ENCODE results near the gene SMARCA2.

Gene SMARCA2

DNA sequence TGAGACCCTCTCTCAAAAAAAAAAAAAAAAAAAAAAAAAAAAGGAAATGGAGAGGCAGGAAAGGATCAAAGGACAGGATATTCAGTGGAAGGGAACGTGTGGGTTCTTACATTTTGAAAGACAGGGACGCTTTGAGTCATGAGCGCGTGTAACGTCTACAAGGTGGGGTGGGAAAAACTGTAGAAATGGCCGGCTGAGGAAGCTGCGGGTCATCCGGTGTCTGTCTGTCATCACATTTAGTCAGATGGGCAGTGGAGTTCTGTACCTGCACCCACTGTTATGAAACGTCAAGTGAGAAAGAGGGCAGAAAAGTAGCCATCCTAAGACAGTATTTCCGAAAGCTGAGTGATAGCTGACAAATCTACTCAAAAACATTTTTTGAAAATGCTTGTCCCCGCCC, 159.8 kb downstream of the SMARCA2 start:
- no peak for DNase-seq (ENCODE audit: low read depth)

DNA sequence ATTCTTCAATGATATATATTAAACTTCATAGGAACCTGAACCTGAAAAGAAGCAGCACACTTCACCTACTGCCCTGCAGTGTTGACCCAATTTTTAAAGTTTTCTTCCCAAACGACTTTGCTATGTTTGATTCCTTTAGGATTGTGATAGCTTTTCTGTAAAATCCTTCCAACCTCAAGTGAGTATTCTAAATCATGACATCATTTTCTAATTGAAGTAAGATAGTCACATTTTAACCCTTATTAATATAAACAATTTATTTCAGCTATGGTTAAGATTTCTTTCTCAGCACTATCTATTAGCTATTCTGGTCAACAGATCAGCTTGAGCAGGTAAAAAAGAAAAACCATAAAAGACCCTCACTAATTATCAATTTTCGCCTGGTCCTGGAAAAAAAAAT, 162.0 kb downstream of the SMARCA2 start:
- DNase-seq (ENCODE audit: low read depth): no peak

- no peak for DNase-seq (ENCODE audit: low read depth)
These were observed 163.0 kb downstream of the SMARCA2 start for GRCh38 chr9:2178034-2178734.

DNA sequence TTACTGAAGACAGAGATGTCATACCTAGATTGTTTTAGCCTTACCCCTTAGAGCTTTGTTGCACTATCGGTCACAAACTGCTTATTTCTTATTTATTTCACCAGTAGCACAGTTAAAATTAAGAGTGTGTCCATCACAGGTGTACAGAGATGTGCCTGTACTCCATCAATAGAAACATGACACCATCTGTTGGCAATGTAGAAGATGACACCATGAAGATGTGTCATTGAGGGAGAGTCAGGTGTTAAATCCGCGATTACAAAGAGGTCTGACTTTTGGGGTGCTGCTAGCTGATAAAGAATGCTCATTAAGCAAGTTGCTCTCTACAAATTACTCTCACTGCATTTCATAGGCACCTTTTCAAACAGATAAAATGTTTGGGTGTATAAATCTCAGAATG, 164.4 kb downstream of the SMARCA2 start:
- DNase-seq (ENCODE audit: low read depth): no peak

GRCh38 chr9:2180154-2180553, 165.0 kb downstream of the SMARCA2 start:
- DNase-seq (ENCODE audit: low read depth): no peak

GRCh38 chr9:2180704-2181103, 165.6 kb downstream of the SMARCA2 start:
- DNase-seq (ENCODE audit: low read depth): no peak

DNA sequence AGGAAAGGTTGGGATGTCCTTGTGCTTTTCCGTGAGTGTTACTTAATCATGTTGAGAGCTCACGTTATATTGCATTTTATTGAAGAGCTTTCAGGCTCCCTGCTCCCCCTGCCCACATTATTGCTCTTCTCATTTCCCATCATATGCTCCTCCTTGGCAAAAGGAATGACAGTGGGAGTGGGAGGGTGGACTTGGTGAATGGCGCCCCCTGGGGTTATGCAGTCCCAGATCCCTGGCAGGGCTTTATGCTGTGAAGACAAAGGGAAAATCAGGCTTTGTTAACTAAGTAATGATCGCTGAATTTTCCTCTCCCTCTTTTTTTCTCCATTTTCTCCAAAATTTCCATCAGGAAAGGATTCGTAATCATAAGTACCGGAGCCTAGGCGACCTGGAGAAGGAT, 166.6 kb downstream of the SMARCA2 start:
- DNase-seq (ENCODE audit: low read depth): no peak

- no peak for DNase-seq (ENCODE audit: low read depth)
These were observed 175.9 kb downstream of the SMARCA2 start for GRCh38 chr9:2190939-2191608.

DNA sequence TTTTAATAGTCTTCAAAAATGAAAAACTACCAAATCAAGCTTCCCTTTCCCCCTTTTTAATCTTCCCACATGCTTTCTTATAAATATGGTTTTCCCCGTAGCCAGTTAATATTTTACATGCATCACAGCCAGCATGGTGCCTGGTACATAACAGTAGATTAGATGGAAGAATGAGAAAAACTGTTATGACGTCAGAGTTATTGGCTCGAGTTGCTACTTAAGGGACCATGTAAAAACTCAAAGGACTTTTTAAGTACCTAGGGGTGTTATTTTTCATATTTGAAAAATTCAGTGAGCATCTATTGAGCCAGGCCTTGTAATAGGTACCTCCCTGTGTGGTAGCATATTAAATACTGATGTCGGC, 176.4 kb downstream of the SMARCA2 start:
- DNase-seq (ENCODE audit: low read depth): no peak

- no peak for DNase-seq (ENCODE audit: low read depth)
These were observed 177.3 kb downstream of the SMARCA2 start for GRCh38 chr9:2192356-2192979.

DNA sequence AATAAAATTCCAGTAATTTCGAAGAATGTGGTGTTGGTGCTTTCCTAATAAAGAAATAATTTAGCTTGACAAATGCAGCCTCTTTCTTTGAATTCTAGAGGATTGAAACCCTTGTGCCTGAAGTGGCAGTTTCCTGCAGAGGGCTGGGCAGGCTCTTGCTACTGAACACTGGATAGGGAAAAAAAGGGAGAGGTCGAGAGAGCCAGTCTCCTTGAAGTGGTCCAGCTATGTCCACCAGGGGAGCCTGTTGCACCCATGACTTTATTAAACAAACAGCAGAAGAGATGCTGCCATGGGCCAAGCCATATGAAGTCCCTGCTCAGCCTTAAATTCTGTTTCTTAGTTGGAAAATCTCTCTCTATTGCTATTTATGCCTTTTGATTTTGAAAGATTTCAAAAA, 178.4 kb downstream of the SMARCA2 start:
- DNase-seq (ENCODE audit: low read depth): no peak

- no peak for DNase-seq (ENCODE audit: low read depth)
These were observed 180.1 kb downstream of the SMARCA2 start for GRCh38 chr9:2195211-2195610.

GRCh38 chr9:2196757-2197156, 181.6 kb downstream of the SMARCA2 start:
- no peak for DNase-seq (ENCODE audit: low read depth)

DNA sequence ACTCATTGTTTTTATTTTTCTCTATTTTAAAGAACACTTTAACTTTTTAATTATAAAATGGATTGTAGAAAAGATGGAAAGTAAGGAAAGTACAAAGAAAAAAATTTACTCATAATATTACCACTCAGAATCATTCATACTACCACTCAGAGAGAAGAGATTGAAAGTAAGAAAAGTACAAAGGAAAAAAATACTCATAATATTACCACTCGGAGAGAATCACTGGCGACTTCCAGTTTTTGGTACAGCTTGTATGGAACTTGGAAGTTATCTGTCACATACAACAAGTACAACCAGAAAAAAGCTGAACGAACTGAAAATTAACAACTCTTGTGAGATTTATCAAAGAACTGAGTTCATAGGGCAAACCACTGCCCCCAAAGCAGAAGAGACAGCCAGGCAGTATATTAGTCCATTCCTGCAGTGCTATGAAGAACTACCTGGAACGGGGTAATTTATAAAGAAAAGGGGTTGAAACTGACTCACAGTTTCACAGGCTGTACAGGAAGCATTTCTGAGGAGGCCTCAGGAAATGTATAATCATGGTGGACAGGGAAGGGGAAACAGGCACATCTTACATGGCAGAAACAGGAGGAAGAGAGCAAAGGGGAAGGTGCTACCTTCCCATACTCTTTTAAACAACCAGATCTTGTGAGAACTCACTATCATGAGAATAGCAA, 183.9 kb downstream of the SMARCA2 start:
- DNase-seq (ENCODE audit: low read depth): no peak

DNA sequence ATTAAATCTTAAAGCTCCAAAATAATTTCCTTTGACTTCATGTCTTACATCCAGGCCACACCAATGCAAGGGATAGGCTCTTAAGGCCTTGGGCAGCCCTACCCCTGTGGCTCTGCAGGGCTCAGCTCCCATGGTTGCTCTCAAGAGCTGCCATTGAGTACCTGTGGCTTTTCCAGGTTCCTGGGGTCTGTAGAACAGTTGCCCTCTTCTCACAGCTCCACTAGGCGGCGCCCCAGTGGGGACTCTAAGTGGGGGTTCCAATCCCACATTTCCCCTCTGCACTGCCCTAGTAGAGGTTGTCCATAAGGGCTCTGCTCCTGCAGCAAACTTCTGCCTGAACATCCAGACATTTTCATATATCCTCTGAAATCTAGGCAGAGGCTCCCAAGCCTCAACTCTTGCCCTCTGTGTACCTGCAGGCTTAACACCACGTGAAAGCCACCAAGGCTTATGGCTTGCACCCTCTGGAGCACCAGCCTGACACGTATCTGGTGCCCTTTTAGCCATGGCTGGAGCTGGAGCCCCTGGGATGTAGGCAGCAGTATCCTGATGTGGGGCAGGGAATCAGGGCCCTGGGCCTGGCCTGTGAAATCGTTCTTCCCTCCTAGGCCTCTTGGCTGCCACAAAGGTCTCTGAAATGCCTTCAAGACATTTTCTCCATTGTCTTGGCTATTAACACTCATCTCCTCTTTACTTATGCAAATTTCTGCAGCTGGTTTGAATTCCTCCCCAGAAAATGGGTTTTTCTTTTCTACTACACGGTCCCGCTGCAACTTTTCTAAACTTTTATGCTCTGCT, 185.1 kb downstream of the SMARCA2 start:
- no peak for DNase-seq (ENCODE audit: low read depth)

GRCh38 chr9:2208465-2208864, 193.3 kb downstream of the SMARCA2 start:
- no peak for DNase-seq (ENCODE audit: low read depth)

DNA sequence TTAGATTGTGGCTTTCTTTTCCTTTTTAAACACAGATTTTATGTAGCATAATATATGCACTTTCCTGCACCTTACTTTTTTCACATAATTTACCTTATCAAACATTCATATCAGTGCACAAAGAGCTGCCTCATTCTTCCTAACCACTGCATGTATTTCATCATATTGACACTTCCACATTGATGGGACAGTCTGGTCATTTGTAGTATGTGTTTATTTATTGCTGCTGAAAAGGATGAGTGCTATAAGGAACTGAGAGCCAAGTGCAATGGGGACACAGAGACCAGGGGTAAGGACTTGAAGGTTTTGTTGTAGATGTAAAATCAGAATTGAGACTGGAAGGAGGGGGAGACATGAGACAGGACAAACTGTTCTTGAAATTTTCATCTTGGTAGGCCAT, 193.8 kb downstream of the SMARCA2 start:
- no peak for DNase-seq (ENCODE audit: low read depth)

DNA sequence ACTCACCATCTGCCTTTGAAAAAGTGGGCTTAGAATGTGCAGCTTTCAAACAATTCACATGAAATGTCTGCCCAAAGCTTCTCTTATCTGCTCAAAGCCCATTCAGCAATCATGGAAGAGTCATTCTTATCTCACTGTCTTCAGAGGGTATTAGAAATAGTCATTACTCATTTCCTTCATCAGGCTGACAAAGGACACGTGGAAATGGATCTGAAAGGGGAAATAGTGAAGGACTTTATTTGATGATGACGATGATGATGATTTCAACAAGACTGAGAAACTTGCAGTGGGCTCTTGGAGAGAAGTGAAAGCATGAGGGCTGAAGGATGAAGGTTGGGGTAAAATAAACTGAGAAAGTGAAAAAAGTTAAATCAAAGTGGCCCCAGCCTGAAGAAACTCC, 194.3 kb downstream of the SMARCA2 start:
- DNase-seq (ENCODE audit: low read depth): no peak

DNA sequence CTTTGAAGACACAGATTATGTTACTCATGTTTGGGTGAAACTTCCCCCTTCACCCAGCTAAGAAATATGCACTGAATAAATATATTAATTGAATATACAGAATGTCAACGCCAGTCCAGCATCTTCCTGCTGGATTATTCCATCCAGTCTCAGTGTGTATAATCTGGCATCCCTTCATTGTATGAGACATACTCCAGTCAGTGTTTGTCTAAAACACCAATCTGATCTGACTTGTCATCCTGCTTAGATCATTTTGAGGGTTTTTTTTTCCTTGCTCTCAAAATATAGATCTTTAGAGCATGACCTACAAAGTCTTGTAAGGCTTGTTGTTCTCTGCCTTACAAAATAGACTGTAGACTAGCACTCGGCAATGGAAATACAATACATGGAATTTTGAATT, 195.1 kb downstream of the SMARCA2 start:
- no peak for DNase-seq (ENCODE audit: low read depth)

GRCh38 chr9:2213830-2214468, 198.8 kb downstream of the SMARCA2 start:
- no peak for DNase-seq (ENCODE audit: low read depth)

DNA sequence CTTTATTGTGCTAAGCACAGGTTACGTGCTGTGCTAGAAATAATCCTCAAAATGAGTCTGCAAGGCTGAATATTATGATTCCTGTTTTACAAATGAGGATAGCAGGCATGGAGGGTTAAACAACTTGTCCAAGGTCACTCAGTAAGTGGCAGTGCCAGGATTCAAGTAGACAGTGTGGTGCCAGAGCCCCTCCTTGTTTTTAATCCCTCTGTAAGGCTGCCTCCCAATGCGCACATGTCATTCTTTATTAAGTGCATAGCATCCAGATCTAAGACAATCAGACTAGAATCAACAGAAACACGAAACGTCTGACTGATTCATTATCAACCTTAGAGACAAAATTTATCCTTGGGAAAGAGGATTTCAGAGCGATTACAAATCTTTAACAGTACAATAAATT, 199.6 kb downstream of the SMARCA2 start:
- DNase-seq (ENCODE audit: low read depth): no peak
